ENCODE data around the gene NCOA1.
"Not testable (repeated sequence)": the region's sequence is repeated elsewhere in the genome, so short reads cannot be mapped to it uniquely, and the experiment has no call there.

Gene NCOA1

DNA sequence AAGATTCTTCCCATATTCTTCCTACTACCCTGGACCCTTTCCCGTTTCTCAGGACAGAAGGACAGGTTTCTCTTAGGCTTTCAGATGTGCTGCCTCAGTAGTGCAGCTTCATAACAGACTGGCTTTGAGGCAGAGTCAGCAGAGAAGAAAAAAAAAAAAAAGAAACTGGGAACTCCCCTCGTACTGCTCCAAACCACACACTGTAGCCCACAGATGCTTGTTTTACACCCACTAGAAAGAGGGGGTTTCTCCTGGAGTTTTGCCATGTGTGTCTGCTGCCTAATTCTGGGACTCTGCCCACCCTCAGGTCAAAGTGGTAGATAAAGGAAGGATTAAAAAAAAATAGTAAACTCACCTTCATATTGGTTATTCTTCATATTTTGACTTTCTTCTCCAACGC is 95.9 kb downstream of the NCOA1 start:
- no peak for DNase-seq

DNA sequence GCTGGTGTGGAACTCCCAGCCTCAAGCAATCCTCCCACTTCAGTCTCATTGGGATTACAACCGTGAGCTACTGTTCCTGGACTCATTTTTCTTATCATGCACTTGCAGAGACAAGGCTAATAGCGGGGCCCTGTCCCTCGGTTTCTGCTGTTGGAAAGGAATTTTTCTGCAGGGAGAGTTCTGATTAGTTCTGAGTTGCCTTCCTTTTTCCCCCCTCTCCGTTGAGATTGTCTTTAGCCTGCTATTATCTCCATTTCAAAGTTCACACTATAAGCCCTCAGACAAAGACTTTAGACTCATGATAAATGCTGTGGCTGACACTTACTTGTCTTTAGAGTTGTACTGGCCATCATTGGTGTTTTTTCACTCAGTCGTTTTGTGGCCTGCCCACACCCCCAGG is 97.2 kb downstream of the NCOA1 start:
- no peak for DNase-seq

DNA sequence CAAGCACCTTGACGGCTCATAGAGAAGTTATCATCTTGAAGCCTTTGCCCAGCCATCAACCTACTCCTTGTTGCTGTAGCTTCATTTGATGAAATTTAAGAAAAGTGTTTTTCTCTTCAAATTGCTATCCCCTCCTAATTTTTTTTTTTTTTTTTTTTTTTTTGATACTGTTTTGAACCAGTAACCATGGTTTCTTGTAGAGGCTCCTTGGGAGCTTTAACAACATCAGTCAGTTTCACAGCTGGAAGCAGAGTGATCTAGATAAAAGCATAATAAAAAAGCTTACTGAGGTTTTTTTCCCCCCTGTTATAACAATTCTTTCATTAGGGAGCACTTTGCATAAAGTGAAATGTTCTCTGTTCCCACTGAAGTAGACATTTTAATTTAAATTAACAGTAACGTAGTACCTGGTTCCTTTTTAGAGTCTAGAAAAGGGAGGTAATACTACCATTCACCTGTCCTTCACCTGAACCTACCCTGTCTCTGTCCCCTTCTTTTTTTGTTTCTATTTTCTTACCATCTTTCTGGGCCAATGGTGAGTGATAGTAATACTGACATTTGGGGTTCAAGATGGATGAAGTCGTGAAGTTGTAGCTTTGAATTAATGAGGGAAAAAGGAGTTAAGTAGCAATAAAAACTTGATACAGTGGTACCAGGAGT is 101.5 kb downstream of the NCOA1 start:
- no peak for DNase-seq

DNA sequence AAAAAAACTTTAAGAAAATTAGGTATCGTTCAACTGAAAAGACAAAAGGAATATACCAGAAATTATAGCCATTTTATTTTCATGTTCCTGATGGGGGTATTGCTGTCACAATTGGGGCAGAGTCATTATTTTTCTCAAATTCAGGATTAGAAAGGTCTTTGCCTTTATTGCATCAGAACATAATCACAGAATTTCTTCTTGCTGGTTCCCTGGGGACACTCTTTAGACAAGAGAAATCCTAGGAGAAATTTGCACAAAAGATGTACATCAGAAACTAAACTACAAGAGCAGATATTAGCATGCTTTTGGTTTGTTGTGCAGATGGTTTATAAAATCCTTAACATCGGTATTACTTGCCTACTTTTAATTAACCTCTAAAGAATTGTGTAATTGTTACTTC is 103.2 kb downstream of the NCOA1 start:
- DNase-seq = peak; percentile 1

DNA sequence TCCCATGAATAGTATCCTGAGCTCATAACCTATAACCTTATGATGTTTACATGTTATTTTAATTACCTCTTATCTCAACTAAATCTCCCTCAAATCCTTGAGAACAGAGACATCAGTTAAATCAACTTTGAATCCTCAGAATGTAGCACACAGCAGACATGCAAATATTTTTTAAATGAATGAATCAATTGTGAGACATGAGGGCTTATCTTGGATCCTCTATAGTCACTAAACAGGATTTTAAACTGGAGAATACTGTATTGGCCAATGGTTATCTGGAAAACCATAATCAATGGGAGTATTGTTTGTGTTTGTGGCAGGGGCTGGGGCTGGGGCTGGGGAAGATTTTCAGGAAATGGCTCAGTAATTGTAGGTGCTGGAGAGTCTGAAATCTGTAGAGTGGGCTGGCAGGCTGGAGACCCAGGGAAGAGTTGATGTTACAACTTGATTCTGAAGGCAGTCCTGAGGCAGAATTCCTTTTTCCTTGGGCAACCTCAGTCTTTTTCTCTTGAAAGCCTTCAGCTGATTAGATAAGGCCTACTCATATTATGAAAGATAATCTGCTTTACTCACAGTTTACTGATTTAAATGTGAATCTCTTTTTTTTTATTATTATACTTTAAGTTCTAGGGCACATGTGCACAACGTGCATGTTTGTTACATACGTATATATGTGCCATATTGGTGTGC is 106.3 kb downstream of the NCOA1 start:
- no peak for DNase-seq

DNA sequence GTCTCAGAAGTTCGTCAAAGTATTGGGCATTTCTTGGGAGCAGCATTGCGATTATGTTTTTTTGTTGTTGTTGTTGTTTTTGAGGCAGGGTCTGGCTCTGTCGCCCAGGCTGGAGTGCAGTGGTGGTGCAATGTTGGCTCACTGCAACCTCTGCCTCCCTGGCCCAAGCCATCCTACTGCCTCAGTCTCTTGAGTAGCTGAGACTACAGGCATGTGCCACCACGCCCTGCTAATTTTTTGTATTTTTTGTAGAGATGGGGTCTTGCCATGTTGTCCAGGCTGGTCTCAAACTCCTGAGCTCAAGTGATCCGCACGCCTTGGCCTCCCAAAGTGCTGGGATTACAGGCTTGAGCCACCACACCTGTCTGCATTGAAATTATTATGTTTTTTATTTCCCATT is 109.1 kb downstream of the NCOA1 start:
- DNase-seq = not testable (repeated sequence)

DNA sequence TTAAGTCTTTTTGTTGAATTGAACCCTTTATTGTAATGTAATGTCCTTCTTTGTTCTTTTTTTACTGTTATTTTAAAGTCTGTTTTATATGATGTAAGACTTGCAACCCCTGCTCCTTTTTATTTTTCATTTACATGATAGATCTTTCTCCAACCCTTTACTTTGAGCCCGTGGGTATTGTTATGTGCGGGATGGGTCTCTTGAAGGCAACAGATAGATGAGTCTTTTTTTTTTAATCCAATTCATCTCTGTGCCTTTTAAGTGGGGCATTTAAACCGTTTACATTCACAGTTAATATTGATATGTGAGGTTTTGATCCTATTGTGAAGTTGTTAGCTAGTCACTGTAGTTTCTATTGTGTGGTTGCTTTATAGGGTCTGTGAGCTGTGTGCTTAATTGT is 120.6 kb downstream of the NCOA1 start:
- no peak for DNase-seq

DNA sequence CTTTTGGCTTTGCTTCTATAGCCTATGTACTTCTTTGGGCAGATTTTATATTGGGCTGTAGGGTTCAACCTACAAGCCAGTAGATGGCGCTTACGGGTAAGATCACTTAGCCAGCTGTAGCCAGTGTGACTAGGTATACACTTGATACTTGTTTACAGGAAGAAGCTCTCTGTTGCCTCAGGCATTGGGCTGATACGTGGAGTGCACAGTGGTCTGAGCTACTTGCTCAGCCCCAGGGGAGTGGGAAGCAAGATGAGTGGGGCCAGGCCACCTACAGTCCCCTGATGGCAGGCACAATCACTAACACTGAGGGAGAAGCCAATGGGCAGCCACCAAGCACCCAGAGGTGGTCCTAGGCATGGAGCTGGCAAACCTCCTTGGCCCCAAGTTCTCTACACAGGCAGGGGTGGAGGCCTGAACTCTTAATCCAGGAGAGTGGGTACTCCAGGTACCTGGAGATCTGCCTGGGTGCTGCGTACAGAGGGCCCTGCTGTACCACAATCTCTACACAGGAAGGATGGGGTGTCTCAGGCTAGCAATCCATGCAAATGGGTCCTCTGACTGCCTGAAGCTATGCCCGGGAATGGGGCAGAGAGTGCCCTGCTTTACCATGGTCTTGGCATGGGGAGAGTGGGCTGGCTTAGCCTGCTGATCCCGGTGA is 122.2 kb downstream of the NCOA1 start:
- DNase-seq = peak; percentile 89

DNA sequence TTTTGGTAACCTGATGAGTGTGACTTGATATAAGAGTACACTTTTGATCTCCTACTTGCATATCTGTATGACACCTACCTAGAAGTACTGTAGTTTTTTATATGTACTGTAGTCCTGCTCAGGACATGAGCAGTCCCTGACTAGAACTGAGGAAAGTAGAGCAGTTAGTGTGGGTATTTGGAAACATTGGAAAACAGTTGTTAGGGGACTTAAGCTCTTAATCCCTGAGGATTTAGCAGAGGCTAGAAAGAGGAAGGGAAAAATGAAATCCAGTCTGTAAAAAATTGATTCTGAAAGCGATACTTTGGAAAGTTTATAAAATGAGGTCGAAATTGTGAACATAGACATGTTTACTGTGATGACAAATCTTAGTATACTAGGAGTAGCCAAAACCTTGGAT is 125.6 kb downstream of the NCOA1 start:
- DNase-seq = no peak

DNA sequence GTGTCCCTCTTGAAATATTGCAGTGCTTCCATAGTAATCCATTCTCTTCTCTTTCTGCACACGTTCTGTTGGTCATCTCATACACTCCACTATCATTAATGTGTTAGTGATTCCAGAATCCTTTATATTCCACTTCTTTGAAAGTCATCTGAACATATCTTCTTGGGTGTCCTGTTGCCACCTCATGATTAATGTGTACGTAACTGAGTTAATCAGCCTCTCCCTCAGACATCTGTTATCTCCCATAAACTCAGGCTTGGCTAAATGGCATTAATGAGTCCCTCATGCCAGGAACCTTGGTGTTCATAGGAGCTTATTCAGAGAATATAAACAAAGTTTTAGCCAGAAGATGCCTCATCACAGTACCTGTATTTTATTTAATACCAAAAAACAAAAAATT is 126.4 kb downstream of the NCOA1 start:
- peak; percentile 77 for DNase-seq

DNA sequence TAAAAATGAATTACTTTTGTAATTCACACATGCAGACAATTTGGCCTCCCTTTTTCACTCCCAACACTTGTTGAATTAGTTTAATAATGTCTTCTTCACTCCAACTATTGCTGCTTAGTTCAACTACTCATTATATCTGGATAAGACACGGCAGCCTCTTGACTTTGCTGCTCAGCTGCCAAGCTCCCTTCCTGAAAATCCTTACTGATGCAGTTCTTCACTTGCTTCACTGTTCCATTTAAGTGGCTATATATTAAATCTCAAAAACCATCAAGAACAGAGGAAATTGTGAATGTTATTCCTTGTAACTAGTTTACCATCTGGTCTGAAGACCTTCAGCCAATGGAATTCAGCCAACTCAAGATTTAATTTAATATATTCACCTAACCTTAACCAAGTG is 127.1 kb downstream of the NCOA1 start:
- DNase-seq = no peak

DNA sequence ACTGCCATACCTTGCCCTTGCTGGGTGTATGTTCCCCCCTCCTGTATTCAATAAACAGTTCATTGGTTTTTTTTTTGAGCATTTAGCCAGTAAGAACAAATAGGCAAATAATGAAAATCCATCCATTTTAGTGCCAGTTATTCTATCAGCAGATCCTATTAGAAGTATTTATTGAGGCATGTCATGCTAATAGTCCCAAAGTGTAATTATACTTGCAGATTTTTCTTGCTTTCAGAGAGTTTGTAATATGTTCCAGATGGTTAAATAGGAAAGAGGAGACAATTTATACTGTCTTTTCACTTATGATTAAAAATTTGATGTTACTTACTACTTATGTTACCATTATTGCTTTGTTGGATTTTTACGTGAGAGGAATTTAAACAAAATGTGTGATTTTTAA is 127.6 kb downstream of the NCOA1 start:
- no peak for DNase-seq

DNA sequence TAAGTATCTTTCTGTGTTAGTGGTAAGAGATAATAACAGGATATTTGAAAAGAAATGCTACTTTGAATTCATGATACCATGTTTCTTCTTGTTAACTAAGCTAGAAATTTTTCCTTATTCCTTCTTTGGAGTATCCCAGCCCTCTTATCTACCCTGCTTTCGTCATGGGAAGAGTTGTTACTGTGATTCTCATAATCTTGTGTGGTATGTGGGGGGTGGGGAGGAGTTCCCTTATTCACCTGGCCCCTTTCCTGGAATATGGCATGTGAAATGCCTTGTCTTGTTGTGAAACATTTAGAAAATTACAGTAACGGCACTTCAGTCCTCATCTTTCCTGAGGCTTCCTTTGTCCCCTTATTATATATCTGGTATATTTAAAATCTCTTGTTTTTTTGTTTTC is 129.9 kb downstream of the NCOA1 start:
- DNase-seq = no peak

DNA sequence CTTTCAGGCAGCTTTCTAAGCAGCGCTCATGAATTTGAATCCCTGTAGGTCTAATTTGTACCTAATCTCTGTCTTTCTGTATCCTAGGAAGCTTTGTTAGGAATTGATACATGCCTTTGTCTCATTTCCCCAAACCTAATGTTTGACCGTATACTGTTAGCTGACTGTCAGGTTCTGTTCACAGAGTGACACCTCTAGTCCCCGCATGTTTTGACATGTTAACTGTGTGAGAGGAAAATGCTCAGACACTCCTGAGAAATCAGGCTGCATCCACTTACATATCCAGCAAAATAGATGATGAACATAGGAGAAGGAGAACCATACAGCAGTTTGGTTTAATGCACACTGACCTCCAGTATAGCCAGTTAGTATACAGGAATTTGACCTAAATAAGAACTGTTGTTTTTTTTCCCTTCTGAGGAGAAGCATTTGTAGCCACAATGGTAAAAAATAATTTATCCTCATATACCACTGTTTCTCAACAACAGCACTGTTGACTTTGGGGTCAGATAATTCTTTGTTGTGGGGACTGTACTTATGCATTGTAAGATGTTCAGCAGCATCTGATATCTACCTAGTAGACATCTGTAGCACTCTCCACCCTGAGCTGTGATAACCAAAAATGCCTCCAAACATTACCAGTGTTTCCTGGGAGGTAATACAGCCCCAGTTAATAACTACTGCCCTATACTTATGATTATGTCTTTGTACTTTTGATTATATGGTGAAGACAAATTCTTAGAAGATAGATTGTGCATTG is 130.9 kb downstream of the NCOA1 start:
- no peak for DNase-seq

DNA sequence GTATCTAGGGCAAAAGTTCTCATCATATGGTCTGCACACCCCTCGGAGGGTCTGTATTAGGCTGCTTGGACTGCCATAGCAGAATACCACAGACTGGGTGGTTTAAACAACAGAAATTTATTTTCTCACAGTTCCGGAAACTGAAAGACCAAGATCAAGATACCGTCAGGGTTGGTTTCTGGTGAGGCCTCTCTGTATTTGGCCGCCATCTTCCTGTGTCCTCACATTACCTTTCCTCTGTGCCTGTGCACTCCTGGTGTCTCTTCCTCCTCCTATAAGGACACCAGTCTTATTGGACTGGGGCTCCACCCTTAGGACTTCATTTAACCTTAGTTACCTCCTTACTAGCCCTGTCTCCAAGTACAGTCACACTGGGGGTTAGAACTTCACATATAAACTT is 132.5 kb downstream of the NCOA1 start:
- DNase-seq = no peak

DNA sequence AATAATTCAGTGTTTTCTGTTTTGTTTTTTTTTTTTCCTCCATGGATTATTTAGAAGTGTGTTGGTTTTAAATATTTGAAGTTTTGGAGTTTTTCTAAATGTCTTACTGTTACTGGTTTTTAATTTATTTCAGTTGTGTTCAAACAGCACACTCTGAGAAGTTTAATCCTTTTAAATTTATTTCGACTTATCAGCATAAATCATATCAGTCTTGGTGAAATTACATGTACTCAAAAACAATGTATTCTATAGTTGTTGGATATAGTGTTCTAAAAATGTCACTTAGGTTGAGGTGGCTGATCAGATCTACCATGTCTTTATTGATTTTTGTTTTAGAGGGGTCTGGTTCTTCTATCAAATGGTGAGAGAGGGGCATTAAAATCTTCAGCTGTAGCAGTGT is 134.7 kb downstream of the NCOA1 start:
- DNase-seq = no peak

DNA sequence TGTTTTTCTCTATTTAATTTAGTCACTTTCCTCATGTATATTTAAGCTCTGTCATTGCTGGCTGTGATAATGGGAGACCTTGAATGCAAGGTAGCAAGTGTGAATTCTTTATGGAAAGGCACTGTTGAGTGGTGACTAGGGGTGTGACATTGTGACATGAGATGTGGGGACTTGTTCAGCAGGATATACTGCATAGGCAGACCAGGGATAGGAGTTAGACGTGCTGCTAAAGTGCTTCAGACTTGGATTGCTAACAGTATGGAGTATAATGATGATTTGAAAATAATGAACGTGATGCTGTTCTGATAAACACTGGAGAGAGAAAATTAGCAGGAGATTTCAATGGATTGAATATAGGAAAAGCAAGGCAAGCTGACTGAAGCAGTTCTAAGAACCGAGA is 135.1 kb downstream of the NCOA1 start:
- DNase-seq = peak; percentile 7

DNA sequence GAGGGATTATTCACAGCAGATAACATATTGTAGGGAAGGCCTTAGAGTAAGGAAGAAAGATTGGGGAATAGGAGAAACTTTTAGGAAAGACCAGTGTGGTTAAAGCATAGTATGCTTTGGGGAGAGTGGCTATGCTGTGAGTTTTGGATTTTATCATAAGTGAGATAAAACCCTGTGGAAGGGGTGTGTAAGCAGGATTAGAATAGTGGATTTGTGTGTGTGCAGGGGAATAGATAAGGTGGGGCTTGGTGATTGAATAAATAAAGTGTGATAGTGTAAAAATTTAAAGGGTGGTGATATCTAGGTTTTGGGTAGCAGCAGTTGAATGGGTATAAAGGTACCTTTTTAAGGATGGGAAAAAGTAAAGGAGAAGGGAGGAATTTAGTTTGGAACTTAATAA is 137.7 kb downstream of the NCOA1 start:
- DNase-seq = no peak

DNA sequence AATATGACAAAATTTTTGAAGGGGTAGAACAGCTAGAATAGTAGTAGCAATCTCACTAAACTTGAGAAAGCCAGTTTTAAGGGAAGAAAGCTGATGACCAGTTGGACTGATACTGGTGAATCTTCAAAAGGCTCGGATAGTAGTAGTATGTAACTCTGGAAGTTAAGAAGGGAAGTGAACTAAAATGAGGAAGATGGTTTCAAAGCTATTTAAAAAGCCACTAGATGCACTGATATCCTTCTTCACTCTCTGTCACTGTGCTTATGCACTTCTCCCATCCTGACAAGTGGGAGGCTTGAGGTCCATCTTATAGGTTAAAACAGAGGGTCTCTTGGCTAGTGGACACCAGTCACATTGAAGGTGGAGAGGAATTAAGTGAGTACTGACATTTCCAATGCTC is 141.1 kb downstream of the NCOA1 start:
- DNase-seq = no peak

DNA sequence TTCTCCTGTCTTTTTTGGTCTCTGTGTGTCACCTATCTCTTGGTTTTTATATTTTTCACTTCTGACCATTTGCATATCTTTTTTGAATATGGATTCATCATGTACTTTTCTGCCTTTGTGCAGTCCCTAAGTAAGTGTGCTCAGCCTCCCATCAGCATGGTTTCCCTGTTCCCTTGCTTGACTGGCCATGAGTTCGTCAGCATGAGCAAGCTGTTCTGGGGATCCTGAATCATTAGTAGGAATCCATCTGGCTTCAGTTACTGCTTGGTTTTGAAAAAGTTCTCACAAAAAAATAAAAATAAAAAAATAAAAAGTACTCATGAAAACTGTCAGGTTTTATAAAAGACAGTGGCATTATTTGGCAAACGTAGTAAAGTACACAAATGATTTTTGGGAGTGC is 144.1 kb downstream of the NCOA1 start:
- peak; percentile 51 for DNase-seq

DNA sequence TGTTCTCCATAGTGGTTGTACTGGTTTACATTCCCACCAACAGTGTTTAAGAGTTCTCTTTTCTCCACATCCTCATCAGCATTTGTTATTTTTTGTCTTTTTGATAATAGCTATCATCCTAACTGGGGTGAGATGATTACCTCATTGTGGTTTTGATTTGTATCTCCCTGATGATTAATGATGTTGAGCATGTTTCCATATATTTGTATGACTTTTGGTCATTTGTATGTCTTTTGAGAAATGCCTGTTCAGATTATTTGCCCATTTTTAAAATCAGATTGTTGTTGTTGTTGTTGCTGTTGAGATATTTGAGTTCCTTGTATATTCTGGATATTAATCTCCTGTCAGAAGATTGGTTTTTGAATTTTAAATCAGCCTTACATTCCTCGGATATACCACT is 147.5 kb downstream of the NCOA1 start:
- DNase-seq = no peak

DNA sequence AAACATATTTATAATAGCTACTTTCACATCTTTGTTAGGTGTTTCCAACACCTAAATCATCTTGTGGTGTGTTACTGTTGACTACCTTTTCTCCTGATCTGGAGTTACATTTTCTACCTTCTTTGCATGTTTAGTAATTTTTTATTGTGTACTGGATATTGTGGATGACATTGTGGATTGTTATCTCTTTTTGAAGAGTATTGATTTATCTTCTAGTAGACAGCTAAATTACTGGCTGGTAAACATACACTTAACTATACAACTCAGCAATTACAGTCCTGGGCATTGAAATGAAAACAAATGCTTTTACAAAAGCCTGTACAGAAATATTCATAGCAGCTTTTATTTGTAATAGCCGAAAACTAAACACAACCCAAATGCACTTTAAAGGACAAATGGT is 151.3 kb downstream of the NCOA1 start:
- DNase-seq = peak; percentile 80

DNA sequence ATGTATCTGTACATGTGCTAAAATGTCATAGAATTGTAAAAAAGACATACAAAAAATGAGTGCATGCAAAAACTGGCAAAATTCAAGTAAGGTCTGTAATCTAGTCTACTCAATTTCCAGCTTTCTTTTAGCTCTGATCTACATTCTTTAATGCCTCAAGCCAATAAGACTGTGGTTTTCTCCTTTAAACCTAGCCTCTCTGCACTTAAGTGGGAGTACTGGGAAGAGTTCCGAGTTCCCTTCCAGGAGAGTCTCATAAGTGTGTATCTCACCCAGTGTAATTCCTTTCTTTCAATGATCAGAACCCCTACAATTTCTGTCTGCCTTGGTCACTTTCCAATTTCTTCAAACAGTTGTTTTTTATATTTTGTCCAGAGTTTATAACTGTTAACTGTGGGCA is 152.0 kb downstream of the NCOA1 start:
- peak; percentile 38 for DNase-seq

DNA sequence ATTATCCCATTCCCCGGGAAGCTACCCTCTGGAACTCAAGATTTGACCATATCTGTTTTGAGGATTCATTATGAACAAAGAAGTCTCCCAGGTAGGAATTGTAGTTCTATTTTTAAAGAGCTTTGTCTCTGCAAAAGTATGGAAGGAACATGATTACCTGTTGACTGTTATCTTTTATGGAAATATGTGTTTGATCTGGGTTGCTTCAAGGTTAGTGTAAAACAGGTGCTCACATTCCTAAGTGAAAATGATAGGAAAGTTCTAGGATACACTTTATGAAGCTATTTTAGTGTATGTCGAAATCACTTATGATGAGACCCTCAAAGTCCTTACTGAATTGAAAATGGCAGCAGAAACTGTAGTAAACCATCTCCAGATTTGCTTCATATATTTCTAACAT is 153.0 kb downstream of the NCOA1 start:
- no peak for DNase-seq

Measured in NCI-H69 (cell line).